ENCODE measurements around the gene MRPL18.
"Not testable (repeated sequence)": the region's sequence is repeated elsewhere in the genome, so short reads cannot be mapped to it uniquely, and the experiment has no call there.

The MRPL18 gene

GRCh38 chr6:159817951-159818739 lies 27.9 kb downstream of the MRPL18 start:
- FAIRE-seq, result no peak

GRCh38 chr6:159819098-159819497 lies 28.8 kb downstream of the MRPL18 start:
- no peak for FAIRE-seq

- FAIRE-seq, result no peak
These were observed 29.8 kb downstream of the MRPL18 start for GRCh38 chr6:159819932-159820640.

- no peak for FAIRE-seq
These were observed 30.9 kb downstream of the MRPL18 start for GRCh38 chr6:159821122-159821521.

- FAIRE-seq, result no peak
These were observed 31.5 kb downstream of the MRPL18 start for GRCh38 chr6:159821726-159822125.

- FAIRE-seq, result no peak
These were observed 33.7 kb downstream of the MRPL18 start for GRCh38 chr6:159823953-159824352.

GRCh38 chr6:159824690-159825089 lies 34.4 kb downstream of the MRPL18 start:
- FAIRE-seq, result not testable (repeated sequence)

GRCh38 chr6:159826004-159826403 lies 35.7 kb downstream of the MRPL18 start:
- FAIRE-seq, result no peak

GRCh38 chr6:159826968-159827647 lies 36.8 kb downstream of the MRPL18 start:
- FAIRE-seq, result no peak

- FAIRE-seq, result no peak
These were observed 37.8 kb downstream of the MRPL18 start for GRCh38 chr6:159828074-159828473.

- FAIRE-seq, result no peak
These were observed 39.3 kb downstream of the MRPL18 start for GRCh38 chr6:159829526-159829925.

- FAIRE-seq, result no peak
These were observed 40.5 kb downstream of the MRPL18 start for GRCh38 chr6:159830501-159831372.

GRCh38 chr6:159831373-159831679 lies 41.1 kb downstream of the MRPL18 start:
- FAIRE-seq, result no peak

- FAIRE-seq, result no peak
These were observed 42.7 kb downstream of the MRPL18 start for GRCh38 chr6:159832946-159833345.

GRCh38 chr6:159833556-159833955 lies 43.3 kb downstream of the MRPL18 start:
- FAIRE-seq, result no peak

GRCh38 chr6:159833997-159834603 lies 43.8 kb downstream of the MRPL18 start:
- FAIRE-seq, result no peak

- no peak for FAIRE-seq
These were observed 46.6 kb downstream of the MRPL18 start for GRCh38 chr6:159836718-159837490.

GRCh38 chr6:159837511-159837910 lies 47.2 kb downstream of the MRPL18 start:
- FAIRE-seq, result no peak

- no peak for FAIRE-seq
These were observed 47.9 kb downstream of the MRPL18 start for GRCh38 chr6:159838020-159838744.

- no peak for FAIRE-seq
These were observed 51.8 kb downstream of the MRPL18 start for GRCh38 chr6:159842035-159842434.

Measured in colon (tissue), 2 donors.